ENCODE data around the gene GCA.
A peak's percentile ranks its signal among the peaks of the same experiment; 100 is the strongest.

GCA gene, protein sequence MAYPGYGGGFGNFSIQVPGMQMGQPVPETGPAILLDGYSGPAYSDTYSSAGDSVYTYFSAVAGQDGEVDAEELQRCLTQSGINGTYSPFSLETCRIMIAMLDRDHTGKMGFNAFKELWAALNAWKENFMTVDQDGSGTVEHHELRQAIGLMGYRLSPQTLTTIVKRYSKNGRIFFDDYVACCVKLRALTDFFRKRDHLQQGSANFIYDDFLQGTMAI

DNA sequence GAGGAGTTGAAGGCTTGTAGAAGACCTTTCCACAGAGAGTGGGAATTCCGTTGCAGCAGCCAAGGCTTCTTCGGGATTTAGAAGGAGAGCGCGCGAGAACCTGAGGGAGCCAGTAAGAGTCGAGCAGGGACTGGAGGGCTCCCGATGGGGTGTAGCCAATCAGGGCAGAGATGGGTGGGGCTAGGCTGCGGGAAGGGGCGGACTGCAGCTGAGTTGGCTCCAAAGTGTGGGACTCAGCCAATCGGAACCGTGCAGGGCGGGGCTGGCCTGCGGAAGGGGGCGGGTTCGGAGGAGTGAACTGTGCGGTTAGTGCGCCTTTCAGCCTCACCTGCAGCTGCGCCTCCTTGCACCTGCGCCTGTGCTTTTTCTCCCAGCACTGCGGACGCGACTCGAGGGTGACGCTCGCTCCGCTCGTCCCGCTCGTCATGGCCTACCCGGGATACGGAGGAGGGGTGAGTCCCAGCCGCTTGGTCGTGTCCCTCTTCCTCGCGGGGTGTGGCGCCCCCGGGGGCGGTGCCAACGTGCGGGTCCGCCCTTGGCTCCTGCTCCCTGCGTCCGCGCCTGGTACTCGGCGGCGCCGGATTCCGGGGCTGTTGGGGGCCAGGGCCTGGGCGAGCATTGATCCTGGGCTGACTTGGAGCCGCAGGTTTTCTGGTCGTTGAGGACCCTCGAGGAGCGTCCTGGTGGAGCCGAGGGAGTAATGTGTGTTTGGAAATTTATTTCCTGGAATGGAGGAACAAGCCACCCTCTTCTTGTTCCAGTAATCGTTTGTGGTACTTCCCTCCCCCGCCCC is at the start of gene GCA:
GCA (plus strand) TSS at position 309 of the 793 bp plus-strand sequence; CDS start at position 426, 117 bp downstream.
- DNase-seq, result peak; percentile 96
- in situ Hi-C loops (cut with MboI; ENCODE audit: low pct_unique_long_range_greater_than_20kb, low sequenced_read_pairs), result no loop called here

DNA sequence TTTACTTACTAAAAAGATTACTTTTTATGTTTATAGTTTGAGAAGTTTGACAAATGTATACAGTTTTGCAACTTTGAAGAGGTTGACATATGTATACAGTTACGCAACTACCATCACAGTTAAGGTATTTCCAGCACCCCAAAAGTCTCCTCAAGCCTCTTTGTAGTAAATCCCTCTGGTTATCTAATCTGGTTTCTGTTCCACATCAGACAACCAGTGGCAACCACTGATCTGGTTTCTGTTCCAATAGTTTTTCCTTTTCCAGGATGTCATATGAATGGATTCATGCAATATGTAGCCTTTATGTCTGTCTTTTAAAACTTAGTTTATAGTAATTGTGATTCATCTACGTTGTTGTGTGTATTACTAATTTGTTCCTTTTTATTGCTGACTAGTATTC is 48.9 kb upstream of the GCA start:
- in situ Hi-C loops (cut with MboI; ENCODE audit: low pct_unique_long_range_greater_than_20kb, low sequenced_read_pairs), result no loop called here
- DNase-seq, result no peak

DNA sequence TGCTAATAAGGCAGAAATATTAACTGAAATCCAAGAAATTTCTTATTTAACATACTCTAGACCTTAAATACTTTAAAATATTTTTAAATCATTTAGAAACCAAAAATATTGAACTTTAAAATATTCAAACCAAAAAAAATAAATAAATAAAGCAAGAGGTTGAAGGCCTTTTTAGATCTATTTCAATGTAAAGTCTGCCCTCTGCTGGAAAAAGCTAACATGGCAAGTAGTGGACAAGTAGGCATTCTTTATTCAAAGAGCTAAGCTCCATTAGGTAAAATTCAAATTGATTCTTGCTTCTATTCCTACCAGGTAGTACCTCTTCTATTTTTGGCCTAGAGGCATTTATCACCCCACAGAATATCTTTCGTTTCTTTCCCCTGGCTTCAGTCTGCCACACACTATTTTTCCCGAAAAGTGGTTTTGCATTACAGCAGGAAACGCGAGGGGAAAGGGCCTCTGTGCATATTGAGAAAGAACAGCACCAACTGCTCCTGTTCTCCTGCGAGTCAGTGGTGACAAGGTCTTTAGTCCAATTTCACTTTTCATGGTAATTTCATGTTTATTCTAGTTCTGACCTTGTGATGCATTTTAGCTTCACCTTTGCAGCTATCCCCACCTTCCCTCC is 45.9 kb upstream of the GCA start:
- in situ Hi-C loops (cut with MboI; ENCODE audit: low pct_unique_long_range_greater_than_20kb, low sequenced_read_pairs), result no loop called here
- DNase-seq, result peak; percentile 63

DNA sequence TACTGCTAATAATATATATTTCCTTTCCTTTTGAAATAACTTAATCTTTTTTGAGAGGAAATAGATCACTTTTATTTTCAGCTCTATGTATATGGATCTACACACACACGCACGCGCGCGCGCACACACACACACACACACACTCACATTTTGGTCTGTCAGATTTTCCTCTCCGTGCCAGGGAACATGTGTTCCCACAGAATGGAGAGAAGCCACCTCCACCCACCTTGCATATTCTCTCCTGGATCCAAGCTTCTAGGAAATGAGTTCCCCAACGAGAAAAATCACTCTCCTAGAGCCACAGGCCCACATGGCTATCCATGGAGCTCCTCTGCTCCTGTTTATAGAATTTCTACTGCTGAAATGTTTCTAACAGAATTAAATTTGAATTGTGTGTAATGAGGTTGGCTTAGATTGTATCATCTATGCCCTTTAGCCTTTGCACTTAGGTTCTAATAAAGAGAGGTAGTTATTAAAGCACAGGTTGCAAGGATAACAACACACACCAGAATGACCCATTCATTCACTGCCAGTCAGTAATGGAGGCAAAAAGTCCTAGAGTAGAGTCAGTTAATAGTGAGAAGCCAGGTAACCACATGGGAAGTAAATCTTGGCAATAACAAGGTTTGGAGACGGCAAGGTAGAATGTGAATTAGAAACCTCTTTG is 45.1 kb upstream of the GCA start:
- no peak for DNase-seq
- in situ Hi-C loops (cut with MboI; ENCODE audit: low pct_unique_long_range_greater_than_20kb, low sequenced_read_pairs), result no loop called here

DNA sequence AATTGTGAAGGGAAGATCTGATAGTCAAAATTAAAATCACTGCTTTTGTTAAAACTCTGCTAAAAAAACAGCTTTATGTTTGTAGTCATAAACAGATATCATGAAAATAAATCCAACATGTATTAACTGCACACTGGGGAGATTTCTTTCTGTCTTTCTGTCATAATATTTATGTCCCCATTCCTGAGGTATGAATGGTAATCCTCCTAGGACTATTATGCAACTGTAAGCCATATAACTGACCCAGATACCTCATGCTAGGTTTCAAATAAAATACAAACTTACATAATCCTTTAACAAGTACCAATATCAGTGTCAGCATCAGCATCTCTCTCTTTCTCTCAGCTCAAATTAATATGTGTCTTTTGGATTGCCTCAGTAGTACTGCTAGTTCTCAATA is 43.7 kb upstream of the GCA start:
- in situ Hi-C loops (cut with MboI; ENCODE audit: low pct_unique_long_range_greater_than_20kb, low sequenced_read_pairs), result no loop called here

DNA sequence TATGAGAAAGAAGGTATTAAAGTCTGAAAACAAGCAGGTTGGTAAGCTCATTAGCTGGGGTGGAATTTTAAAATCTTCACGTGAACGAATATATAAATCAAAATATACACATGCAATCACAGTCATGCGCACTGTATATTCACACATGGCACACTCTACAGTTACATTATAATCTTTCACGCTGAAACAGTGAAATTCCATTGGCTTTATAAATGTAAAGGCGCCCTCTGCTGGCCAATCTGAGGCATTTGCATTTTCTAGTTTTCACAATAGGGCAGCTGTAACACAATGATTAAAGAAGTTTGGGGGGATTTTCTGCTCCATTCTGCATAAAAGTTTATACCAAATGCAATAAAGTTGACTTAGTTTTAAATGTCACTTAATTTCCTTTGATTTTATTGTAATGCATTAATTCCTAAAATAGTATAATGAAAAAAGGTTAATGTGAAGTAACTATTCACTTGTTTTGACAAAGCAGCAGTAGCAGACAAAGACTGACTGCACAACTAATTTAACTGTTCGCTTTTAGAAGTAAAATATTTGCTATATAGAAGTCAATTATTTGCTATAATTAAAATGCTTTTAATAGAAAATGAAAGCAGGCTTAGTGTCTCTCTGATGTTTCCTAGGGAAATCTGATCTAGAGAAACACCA is 42.7 kb upstream of the GCA start:
- in situ Hi-C loops (cut with MboI; ENCODE audit: low pct_unique_long_range_greater_than_20kb, low sequenced_read_pairs), result no loop called here
- DNase-seq, result peak; percentile 51

More for the DNA sequence above, 43.7 kb upstream of the GCA start:
- no peak for DNase-seq

DNA sequence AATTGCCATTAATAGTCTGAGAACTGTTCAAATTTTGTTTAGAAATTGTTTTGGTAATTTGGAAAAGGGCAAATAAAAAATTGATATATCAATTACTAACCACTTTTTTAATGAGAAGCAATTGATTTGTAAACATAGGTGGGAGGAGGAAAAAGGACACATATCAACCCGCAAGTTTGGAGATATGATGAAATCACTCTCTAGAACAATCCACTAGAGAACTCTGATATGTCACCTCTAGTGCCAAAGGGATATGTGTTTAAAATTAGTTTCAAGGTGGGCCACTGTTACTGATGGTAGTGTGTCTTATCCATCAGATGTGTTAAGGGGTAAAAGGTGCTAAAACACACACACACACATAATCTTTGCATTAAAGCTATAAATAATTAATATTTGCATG is 42.1 kb upstream of the GCA start:
- in situ Hi-C loops (cut with MboI; ENCODE audit: low pct_unique_long_range_greater_than_20kb, low sequenced_read_pairs), result no loop called here
- no peak for DNase-seq

DNA sequence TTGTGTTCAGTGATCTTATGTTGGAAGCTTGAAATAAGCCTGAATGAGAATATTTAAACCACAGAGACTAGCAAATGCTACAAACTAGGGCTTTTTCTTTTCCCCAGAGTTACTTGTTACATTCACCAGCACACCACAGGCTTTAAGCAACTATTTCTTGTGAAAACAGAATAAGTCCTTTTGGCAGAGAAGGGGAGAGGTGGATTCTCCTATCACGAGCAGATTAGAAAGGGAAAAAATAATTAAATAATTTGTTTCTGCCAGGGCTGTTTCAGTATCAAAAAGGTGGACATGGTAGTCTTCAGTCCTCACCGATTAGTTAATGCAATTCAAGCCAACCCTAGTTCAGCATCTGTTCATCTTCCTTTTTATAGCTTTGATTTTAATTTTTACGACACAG is 38.0 kb upstream of the GCA start:
- DNase-seq, result no peak
- in situ Hi-C loops (cut with MboI; ENCODE audit: low pct_unique_long_range_greater_than_20kb, low sequenced_read_pairs), result no loop called here

DNA sequence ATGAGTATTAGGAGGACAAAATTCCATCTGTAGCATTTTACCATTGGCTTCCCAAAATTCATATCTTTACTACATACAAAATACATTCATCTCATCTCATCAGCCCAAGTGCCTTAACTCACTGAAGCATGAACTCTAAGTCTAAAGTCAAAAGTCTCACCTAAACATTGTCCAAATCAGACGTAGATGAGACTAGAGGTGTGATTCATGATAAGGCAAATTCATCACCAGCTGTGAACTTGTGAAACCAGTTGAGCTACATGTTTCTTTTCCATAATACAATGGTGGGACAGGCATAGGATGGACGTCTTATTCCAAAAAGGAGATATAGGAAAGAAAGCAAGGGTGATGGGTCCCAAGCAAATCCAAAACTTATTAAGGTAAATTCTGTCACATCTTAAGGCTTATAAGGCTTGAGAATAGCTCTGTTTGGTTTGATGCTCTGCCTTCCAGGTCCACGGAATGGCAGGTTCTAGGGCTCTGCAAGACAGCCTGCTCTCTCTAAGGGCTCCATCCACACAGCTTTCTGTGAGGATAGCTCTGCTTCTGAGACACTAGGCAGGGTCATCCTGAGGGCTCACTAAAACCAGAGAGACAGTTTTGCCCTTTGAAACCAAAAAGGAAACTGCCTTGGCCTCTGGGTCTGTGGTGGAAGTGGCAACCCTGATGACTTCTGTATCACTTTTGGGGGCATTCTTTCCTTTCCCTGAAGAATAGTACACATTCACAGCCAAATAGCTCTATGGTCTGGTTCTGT is 35.0 kb upstream of the GCA start:
- no peak for DNase-seq
- in situ Hi-C loops (cut with MboI; ENCODE audit: low pct_unique_long_range_greater_than_20kb, low sequenced_read_pairs), result no loop called here

DNA sequence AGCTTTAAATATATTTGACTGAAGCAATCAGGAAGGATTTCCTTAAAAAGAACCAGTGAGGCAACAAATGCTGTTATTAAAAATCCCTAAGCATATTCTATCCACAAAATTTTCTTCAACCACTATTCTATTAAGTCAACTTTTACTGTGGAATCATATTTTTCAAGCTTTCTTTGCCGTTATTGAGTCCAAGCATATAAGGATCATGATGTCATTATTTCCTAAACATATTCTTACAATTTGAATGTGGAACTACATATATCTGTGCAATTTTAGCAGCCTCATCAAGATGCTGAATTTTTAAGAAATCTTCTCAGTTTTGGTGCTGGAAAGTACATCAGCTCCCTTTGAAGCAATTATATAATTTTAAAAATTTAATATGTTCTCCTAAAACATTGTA is 31.1 kb upstream of the GCA start:
- in situ Hi-C loops (cut with MboI; ENCODE audit: low pct_unique_long_range_greater_than_20kb, low sequenced_read_pairs), result no loop called here
- DNase-seq, result no peak

DNA sequence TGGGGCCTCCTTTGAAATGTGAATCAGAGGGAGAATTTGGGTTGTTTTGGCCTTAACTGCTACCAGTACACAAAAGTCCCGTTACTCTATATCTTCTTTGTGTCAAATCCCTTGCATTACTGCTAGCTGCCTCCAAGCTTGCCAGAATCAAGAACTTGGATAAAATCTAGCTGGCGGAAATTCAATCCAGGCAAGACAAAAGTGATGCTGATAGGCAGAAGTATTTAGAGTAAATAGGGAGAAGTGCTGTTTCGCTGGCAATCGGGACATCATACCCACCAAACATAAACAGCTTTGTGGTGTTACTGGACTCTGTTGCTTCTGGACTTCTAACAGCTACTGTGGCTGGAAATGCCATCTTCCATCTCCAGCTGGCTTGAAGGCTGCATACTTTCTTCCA is 28.0 kb upstream of the GCA start:
- no peak for DNase-seq
- in situ Hi-C loops (cut with MboI; ENCODE audit: low pct_unique_long_range_greater_than_20kb, low sequenced_read_pairs), result no loop called here

DNA sequence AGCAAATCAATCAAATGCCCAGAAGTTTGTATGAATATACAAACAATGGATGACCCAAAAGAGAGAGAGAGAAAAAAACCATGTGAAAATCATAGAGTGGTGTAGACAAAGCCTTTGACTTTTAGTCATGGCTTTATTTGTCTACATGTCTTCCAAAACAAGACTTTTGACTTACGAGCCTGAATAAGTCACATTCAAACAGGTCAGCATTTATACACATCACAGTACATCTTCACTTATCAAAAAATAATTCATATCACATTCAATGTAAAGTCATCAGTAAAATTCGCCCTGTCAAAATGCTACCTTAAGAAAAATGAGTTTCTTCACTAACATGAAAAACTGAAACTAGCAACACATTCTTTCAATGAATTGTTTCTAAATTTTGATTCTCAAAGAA is 27.3 kb upstream of the GCA start:
- DNase-seq, result no peak
- in situ Hi-C loops (cut with MboI; ENCODE audit: low pct_unique_long_range_greater_than_20kb, low sequenced_read_pairs), result no loop called here

DNA sequence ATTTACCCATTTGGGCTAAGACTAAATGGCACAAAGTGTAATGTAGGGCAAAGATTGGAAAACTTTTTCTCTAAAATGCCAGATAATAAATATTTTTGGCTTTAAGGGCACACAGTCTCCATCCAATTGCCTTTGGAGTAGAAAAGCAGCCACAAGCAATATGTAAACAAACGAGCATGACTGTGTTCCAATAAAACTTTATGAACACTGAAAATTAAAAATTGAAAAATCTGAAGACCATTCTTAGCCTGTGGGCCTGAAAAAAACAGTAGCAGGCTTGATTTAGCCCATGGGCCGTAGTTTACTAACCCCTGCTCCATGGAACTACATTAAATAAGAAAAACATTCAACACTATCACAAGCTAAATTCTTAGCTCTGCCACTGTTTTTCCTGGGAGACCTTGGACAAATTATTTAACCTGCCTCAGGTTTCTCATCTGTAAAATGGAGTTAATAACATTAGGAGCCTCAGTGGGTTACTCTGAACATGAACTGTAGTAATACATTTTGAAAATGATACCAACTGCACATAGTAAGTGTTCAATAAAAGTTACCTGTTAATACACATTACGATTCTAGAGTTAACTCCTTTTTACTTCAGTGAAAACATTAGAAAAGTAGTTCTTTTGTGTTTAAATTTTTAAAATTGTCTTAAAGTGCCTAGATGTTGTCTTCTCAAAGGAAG is 26.7 kb upstream of the GCA start:
- peak; percentile 27 for DNase-seq
- in situ Hi-C loops (cut with MboI; ENCODE audit: low pct_unique_long_range_greater_than_20kb, low sequenced_read_pairs), result no loop called here

DNA sequence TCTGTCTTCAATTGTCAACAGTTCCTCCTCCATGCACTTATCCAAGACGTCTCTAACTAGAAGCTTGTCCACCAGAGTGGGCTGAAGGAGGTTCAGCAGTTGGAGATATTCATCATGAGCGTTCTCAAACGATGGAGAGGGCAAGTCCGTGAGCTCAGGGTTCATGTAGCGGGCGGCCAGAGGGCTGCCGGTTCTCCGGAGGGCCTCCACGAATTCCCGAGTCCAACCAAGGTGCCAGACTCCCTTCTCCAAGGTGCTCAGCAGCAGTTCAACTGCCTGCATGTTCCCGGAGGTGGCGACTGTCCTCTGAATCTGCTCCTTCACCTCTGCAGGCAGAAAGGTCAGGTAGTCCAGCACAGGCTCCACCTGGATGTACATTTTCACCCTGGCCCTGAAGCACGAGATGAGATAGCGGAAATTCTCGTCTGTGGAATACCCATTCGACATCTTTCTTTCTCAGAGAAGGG is 26.0 kb upstream of the GCA start:
- in situ Hi-C loops (cut with MboI; ENCODE audit: low pct_unique_long_range_greater_than_20kb, low sequenced_read_pairs), result no loop called here
- DNase-seq, result peak; percentile 60

DNA sequence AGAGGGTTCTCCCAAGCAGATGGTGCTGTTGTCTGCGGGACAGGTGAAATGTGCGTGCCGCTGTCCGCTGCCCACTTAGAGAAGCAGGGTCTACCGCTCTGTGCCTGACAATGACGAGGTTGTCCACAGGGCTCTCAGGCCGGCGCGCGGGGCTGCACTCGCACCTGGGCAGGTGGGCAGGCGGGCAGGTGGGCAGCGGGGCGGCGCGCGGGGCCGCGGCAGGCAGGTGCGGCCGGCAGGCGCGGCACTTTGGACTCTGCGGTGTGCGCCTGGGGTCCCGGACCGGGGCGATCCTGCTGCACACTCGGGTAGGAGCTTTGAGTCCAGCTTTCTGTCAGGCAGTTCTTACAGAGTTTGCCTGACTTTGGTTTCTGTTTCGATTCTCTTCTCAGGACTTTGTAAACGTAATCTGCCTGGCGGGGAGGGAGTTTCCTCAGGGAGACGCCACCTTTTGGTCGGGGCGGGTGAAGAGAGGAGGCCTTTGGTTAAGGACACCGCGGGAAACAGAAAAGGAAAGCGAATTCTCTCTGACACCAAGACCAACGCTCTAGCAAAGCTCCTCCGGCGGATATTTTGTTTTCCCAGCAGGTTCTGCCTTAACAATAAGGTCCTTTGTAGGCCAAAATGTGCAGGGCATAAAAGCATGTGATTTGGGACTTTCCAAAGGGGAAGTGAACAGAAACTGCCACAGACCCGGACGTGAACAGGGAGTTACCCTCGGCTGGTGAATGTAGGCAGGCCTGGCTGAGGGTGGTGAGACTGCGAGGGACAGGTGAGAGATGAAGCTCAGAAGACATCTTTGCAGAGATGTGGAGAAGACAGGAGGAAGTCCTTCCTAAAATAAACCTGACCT is 25.4 kb upstream of the GCA start, which contains the start of gene IFIH1:
IFIH1 (minus strand) TSS at position 357 of the 853 bp plus-strand sequence. CDS start 377 bp downstream, outside the sequence.
- DNase-seq, result peak; percentile 90
- in situ Hi-C loops (cut with MboI; ENCODE audit: low pct_unique_long_range_greater_than_20kb, low sequenced_read_pairs), result no loop called here

DNA sequence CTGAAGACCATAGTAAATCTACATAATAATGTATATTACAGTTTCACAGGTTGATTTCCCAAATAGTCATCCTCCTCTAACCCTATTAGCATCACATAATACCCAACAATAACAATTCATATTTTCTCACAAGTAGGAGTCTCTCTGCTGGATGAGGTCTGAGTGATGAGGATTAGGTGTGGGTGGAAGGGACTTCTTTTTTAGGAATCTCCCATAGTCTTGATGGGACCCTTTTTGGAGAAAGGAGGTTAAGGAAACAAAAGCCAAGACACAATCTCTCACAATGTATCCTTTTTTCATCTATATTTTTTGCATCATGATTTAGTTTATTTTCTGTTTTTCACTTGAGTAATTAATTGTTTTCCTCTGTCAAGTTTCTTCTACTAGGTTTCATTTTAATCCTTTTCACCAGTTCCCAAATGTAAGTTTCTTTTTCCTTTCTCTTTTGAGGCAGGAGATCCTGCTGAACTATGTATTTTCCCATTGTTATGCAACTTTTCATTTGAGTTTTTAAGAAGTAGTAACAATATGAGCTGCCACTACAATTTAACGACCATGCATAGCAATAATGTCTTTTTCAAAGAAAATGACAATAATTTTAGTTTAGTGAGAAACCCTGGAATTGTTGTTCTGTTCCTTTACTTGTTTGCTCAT is 22.9 kb upstream of the GCA start:
- in situ Hi-C loops (cut with MboI; ENCODE audit: low pct_unique_long_range_greater_than_20kb, low sequenced_read_pairs), result no loop called here
- DNase-seq, result no peak

DNA sequence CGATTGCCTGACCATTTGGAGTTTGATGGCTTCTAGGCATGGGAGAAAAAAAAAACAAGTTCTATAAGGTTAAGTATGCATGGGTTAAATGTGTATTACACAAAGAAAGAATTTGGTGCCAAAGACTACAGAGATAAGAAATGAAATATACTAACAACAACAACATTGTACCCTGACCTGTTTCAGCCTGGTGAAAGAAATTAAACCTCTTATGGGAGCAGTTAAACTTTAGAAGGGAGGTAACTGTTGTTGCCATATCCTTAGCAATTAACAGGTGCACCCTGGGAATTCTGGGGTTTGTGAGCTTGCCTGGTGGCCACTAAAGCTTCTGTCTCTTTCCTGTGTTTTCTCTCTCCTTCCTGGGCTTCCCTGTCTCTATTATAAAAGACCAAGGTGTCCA is 19.0 kb upstream of the GCA start:
- no peak for DNase-seq
- in situ Hi-C loops (cut with MboI; ENCODE audit: low pct_unique_long_range_greater_than_20kb, low sequenced_read_pairs), result no loop called here
